IMR-90 (cell line): ENCODE data around the gene PCMTD2. TPM values are rescaled to one million over a fixed set of nuclear protein-coding genes. Genes with fewer than 3 reads are reported as not detected.

ENCODE experiments used
- ATAC-seq: fragments of 200-7000 bp; cut with Tn5 transposase; 2 replicates; pipeline ENCODE4 v1.9.1; 2020; ENCODE audit warnings: low read depth, mild to moderate bottlenecking, moderate library complexity
- BruUV-seq: library from RNA; stranded (reverse); fragments of 400-500 nt; replicated peaks from 2 replicates; lab custom pipeline; 2021; lab: Mats Ljungman, UMichigan
- CTCF ChIA-PET: fragments of 300-600 bp; formaldehyde crosslinking; extraction: SDS; loops from one replicate; lab custom pipeline; 2021; ENCODE audit warnings: antibody characterized with exemption; lab: Yijun Ruan, JAX
- POLR2A ChIA-PET: fragments of 300-600 bp; sonication (Branson Sonifier 250); formaldehyde crosslinking; loops from one replicate; lab custom pipeline; 2022; ENCODE audit warnings: antibody characterized with exemption; ENCODE audit not compliant: unreplicated experiment; lab: Charles Lee
- DNase-seq: peaks from one replicate; pipeline ENCODE4 v3.0.0; 2013
- H2AFZ ChIP-seq: replicated peaks from 2 replicates; pipeline ENCODE3; 2013; ENCODE audit warnings: low read length, mild to moderate bottlenecking; ENCODE audit not compliant: poor library complexity
- H2AK5ac ChIP-seq: 2 replicates; pipeline ENCODE4 v1.6.1; 2013; ENCODE audit warnings: low read depth, low read length, inconsistent platforms
- H2AK9ac ChIP-seq: replicated peaks from 2 replicates; pipeline ENCODE3; 2013; ENCODE audit warnings: mild to moderate bottlenecking, low read depth, low read length, moderate library complexity; ENCODE audit not compliant: poor library complexity
- H2BK120ac ChIP-seq: 2 replicates; pipeline ENCODE4 v1.6.1; 2013; ENCODE audit warnings: low read depth, low read length, inconsistent platforms
- H2BK15ac ChIP-seq: 3 replicates; pipeline ENCODE4 v1.6.1; 2013; ENCODE audit warnings: low read depth, low read length, inconsistent platforms
- H2BK20ac ChIP-seq: 2 replicates; pipeline ENCODE4 v1.6.1; 2013; ENCODE audit warnings: low read depth, mild to moderate bottlenecking, inconsistent platforms, low read length, moderate library complexity
- H2BK5ac ChIP-seq: 2 replicates; pipeline ENCODE4 v1.6.1; 2013; ENCODE audit warnings: mild to moderate bottlenecking, low read depth, low read length, inconsistent platforms; ENCODE audit not compliant: poor library complexity, severe bottlenecking
- H3K14ac ChIP-seq: replicated peaks from 2 replicates; pipeline ENCODE4 v1.6.1; 2013; ENCODE audit warnings: low read depth, low read length, inconsistent platforms
- H3K18ac ChIP-seq: 2 replicates; pipeline ENCODE4 v1.6.1; 2013; ENCODE audit warnings: low read depth, low read length, control low read depth
- H3K23ac ChIP-seq: 2 replicates; pipeline ENCODE4 v1.6.1; 2013; ENCODE audit warnings: low read depth, low read length, inconsistent platforms
- H3K27ac ChIP-seq: 2 replicates; pipeline ENCODE4 v1.5.1; 2013; ENCODE audit warnings: mild to moderate bottlenecking, control low read depth, low read length; ENCODE audit not compliant: insufficient read depth
- H3K27me3 ChIP-seq: 2 replicates; pipeline ENCODE4 v1.6.1; 2013; ENCODE audit warnings: low read length; ENCODE audit not compliant: control insufficient read depth, insufficient read depth
- H3K36me3 ChIP-seq: 2 replicates; pipeline ENCODE4 v1.6.1; 2013; ENCODE audit warnings: low read length, mixed read lengths; ENCODE audit not compliant: control insufficient read depth, insufficient read depth
- H3K4ac ChIP-seq: 2 replicates; pipeline ENCODE4 v1.6.1; 2013; ENCODE audit warnings: low read depth, low read length, inconsistent platforms
- H3K4me1 ChIP-seq: 2 replicates; pipeline ENCODE4 v1.6.1; 2013; ENCODE audit warnings: low read length, mixed read lengths; ENCODE audit not compliant: control insufficient read depth, insufficient read depth
- H3K4me2 ChIP-seq: 2 replicates; pipeline ENCODE4 v1.6.1; 2013; ENCODE audit warnings: low read depth, mild to moderate bottlenecking, control low read depth, low read length, moderate library complexity
- H3K4me3 ChIP-seq: 2 replicates; pipeline ENCODE4 v1.5.1; 2013; ENCODE audit warnings: low read depth, mild to moderate bottlenecking, control low read depth, low read length, moderate library complexity; ENCODE audit not compliant: insufficient read depth
- H3K56ac ChIP-seq: 2 replicates; pipeline ENCODE4 v1.6.1; 2013; ENCODE audit warnings: low read length, inconsistent platforms; ENCODE audit not compliant: insufficient read depth; ENCODE audit errors: extremely low read depth
- H3K79me1 ChIP-seq, 2 experiments: 2 replicates each; pipeline ENCODE4 v1.6.1; 2013; ENCODE audit warnings: low read length in 2 of 2, inconsistent platforms in 1 of 2, low read depth in 1 of 2
- H3K9ac ChIP-seq: 2 replicates; pipeline ENCODE4 v1.6.1; 2013; ENCODE audit warnings: low read depth, low read length, control low read depth
- H3K9me1 ChIP-seq: 2 replicates; pipeline ENCODE4 v1.6.1; 2013; ENCODE audit warnings: low read length, inconsistent platforms; ENCODE audit not compliant: insufficient read depth
- H3K9me3 ChIP-seq: 2 replicates; pipeline ENCODE4 v1.6.1; 2013; ENCODE audit warnings: low read length; ENCODE audit not compliant: control insufficient read depth, insufficient read depth
- H4K20me1 ChIP-seq: 2 replicates; pipeline ENCODE4 v1.6.1; 2013; ENCODE audit warnings: low read length, inconsistent platforms; ENCODE audit not compliant: insufficient read depth
- H4K5ac ChIP-seq: 2 replicates; pipeline ENCODE4 v1.6.1; 2013; ENCODE audit warnings: mild to moderate bottlenecking, low read depth, low read length, control low read depth
- H4K8ac ChIP-seq, 2 experiments: 2 replicates each; pipeline ENCODE4 v1.6.1; 2013; ENCODE audit warnings: low read depth in 2 of 2, low read length in 2 of 2, control low read depth in 1 of 2, inconsistent platforms in 1 of 2
- H4K91ac ChIP-seq: 2 replicates; pipeline ENCODE4 v1.6.1; 2013; ENCODE audit warnings: low read depth, low read length, inconsistent platforms; ENCODE audit not compliant: insufficient read depth
- MXI1 ChIP-seq: IDR thresholded peaks from 2 replicates; pipeline ENCODE4 v1.6.1; 2012; ENCODE audit warnings: low read depth, mild to moderate bottlenecking, low read length, moderate library complexity, borderline replicate concordance
- WGBS, 2 experiments: methylation state at CpG; one replicate each; pipeline versions ENCODE4 v1.1.5 to v1.1.7; 2013; ENCODE audit warnings: missing lambda C conversion rate in 2 of 2; ENCODE audit not compliant: insufficient read length in 1 of 2; ENCODE audit errors: extremely low coverage in 2 of 2; 5-methylcytosine and 5-hydroxymethylcytosine counted together
- dilution Hi-C: fragments of 300-500 bp; cut with HindIII; formaldehyde crosslinking; loops from one replicate; pipeline ENCODE4 v1.14.3; 2018; ENCODE audit warnings: low sequenced_read_pairs; ENCODE audit not compliant: unreplicated experiment
- in situ Hi-C: fragments of 300-500 bp; cut with MboI; formaldehyde crosslinking; loops from 3 replicates; pipeline ENCODE4 v1.14.3; 2019; ENCODE audit warnings: low sequenced_read_pairs, inconsistent platforms, mixed read lengths
- intact Hi-C: fragments of 100-400 bp; cut with micrococcal nuclease; formaldehyde crosslinking; loops from 2 replicates; pipeline ENCODE4 v1.10.0; 2022
- polyA plus RNA-seq, 3 experiments: library from polyadenylated mRNA; depleted of rRNA; stranded (reverse); fragments of >200 nt; gene quantifications; 2 replicates each; pipeline ENCODE4 v1.2.3, GENCODE V29; 2012; ENCODE audit warnings: low replicate concordance in 1 of 3
- total RNA-seq: library from RNA; depleted of rRNA; stranded (reverse); fragments of >200 nt; gene quantifications from 2 replicates; pipeline ENCODE4 v1.2.3, GENCODE V29; 2012

PCMTD2 gene
- total and polyA plus RNA-seq, 2 of the 4 experiments (the other 2 are of a cell fraction): 23.6 to 28.3 TPM

GRCh38 chr20:64280460-64280843 is 24.9 kb downstream of the PCMTD2 start:
- H2BK120ac ChIP-seq: no peak overlapping the region
- no TSS peak for BruUV-seq
- no peaks in the 10 kb centered on the region for H3K79me1 ChIP-seq
- H3K56ac ChIP-seq: no peak overlapping the region
- H3K9me3 ChIP-seq: no peaks in the 10 kb centered on the region
- dilution Hi-C loops (no loop called here), intact Hi-C loops (no loop called here), in situ Hi-C loops (no loop called here)
- no peak overlapping the region for H3K4me2 ChIP-seq
- no peak overlapping the region for H2BK15ac ChIP-seq
- no peak overlapping the region for H2BK5ac ChIP-seq
- no peak overlapping the region for H3K14ac ChIP-seq
- DNase-seq (no peak), ATAC-seq (no peak)
- H2BK20ac ChIP-seq: no peak overlapping the region
- H3K9ac ChIP-seq: no peak overlapping the region
- H3K18ac ChIP-seq: no peak overlapping the region
- no peak overlapping the region for H2AK5ac ChIP-seq
- no peak overlapping the region for H4K8ac ChIP-seq
- H3K4me3 ChIP-seq: no peak overlapping the region
- H3K27ac ChIP-seq: no peak overlapping the region
- no peak overlapping the region for H3K23ac ChIP-seq
- H4K5ac ChIP-seq: no peak overlapping the region
- 62% methylated on average over 3 of the region's 3 CpGs; no CpG with 5 or more reads in 1 of the 2 experiments for WGBS, 2 experiments
- no peaks in the 10 kb centered on the region for H3K9me1 ChIP-seq
- ChIA-PET CTCF (no interaction called here), POLR2A (no interaction called here)
- peaks cover 3% of the 10 kb centered on the region; the same call in 1 of the 2 replicates for H3K27me3 ChIP-seq
- no peak for TF ChIP-seq MXI1
- no peaks in the 10 kb centered on the region for H4K20me1 ChIP-seq
- no peak overlapping the region for H4K91ac ChIP-seq
- H2AFZ ChIP-seq: no peak overlapping the region
- H3K4me1 ChIP-seq: no peaks in the 10 kb centered on the region
- H3K4ac ChIP-seq: no peak overlapping the region
- no peaks in the 10 kb centered on the region for H3K36me3 ChIP-seq
- H2AK9ac ChIP-seq: no peak overlapping the region
